ENCODE results near the gene PRKAR1A.
A peak's percentile ranks its signal among the peaks of the same experiment; 100 is the strongest.
"Not testable (repeated sequence)": the region's sequence is repeated elsewhere in the genome, so short reads cannot be mapped to it uniquely, and the experiment has no call there.

Gene PRKAR1A

DNA sequence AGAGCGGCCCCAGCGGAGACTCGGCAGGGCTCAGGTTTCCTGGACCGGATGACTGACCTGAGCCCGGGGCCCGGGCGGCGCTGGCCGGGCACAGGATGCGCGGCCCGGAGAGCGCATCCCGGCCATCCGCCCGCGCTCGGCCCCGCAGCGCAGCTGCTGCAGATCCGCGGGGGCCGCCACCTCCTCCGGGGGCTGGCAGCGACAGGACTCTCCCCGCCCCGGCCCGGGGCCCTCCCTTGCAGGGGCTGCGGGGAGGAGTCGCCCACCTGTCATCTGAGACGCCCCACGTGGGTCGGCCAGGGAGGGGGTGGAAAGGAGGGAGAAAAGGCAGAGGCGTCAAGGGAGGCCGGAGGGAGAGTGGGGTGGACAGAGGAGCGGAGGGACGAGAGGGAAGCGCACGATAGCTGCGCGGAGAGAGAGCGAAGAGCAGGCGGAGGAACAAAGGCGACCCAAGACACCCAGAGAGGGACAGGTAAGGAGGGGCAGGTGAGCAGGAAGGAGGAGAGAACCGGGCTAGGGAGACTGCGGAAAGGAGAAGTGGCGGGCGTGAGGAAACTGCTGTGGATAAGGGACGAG lies 471 bp upstream of the PRKAR1A start:
- peak; percentile 48 for DNase-seq (ENCODE audit: low read depth)

DNA sequence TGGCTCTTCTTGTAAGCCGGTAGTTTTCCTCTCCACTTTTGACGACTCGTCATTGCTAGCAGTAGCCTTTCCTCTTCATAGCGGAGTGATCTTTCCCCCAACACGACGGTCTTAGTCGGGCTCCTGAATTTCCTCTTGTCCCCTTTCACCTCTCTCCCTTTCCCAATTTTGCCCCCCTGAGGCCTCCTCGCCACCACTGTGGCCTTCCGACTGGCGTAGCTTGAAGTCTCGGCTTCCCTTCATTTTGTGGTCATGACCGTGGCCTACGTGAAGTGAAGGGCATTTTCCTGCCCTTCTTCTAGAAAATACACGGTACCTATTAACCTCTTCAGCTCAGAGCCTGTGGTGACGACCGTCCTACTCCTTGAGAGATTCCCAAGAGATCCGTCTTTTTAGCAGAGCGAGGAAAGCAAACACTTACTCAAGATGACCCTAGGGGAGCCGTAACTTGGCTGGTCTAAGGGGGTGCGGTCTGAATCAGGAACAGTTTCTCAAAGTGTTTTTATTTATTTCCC lies 787 bp downstream of the PRKAR1A start:
- DNase-seq (ENCODE audit: low read depth) = no peak

DNA sequence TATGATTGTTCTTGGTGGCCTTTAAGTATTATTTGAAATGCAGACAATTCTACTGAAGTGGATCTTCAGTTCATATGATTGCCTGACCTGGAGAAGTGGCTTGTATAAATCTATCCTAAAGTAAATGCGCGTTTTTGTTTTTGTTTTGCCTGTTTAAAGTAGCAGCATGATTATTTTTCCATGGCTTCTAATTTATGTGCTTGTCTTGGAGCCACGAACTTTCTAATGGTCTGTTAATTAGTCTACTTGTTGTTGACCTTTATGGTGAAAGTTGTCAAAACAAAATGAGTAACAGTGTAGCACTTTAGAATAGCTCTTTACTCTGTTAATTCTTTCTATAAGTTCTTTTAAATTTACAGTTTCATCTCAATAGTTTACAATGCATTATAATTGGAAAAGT lies 1.7 kb downstream of the PRKAR1A start:
- DNase-seq (ENCODE audit: low read depth) = no peak

DNA sequence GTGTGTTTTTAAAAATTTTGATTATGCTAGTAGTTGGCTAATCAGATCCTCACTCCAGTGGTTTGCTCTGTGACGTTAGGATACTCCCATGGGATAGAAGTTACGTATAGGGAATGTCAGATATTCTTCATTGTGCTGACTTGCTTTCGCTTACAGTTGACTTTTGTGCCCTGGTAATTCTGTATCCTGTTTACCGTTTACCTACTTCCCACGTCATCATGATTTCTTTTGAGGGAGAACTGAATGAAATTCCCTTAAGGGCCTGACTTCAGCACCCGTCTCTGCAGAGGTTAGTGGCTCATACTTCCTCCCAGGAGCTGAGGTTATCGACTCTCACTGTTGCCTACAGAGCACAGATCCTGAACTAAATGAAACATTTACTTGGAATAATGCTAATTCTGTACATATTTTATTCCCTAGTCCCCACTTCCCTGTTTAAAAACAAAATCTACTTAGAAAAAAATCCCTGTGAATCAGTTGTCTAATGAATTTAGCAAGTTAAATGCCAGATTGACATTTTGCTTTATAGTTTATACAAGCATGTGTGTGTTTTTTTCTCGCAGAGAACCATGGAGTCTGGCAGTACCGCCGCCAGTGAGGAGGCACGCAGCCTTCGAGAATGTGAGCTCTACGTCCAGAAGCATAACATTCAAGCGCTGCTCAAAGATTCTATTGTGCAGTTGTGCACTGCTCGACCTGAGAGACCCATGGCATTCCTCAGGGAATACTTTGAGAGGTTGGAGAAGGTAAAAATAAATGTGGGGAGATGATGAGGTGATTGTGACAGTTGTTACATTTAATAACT lies 2.8 kb downstream of the PRKAR1A start:
- DNase-seq (ENCODE audit: low read depth) = no peak

DNA sequence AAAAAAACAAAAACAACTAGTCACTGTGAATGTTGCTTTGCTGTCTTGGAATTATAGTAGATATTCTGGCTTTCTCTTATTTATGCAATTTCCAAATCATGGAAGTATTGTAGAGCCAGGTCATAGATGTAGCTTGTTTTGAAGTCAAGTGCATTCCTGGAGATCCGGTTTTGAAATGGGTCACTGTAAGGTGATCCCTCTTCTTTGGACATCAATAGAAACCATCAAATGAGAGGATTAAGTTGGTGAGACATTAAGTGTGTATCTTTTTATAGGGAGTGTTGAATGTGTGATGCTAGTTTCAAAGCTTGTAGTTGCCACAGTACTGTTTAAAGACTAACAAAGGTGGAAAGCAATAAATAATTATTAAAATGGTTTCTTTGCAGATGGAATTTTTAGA lies 4.5 kb downstream of the PRKAR1A start:
- DNase-seq (ENCODE audit: low read depth) = no peak

DNA sequence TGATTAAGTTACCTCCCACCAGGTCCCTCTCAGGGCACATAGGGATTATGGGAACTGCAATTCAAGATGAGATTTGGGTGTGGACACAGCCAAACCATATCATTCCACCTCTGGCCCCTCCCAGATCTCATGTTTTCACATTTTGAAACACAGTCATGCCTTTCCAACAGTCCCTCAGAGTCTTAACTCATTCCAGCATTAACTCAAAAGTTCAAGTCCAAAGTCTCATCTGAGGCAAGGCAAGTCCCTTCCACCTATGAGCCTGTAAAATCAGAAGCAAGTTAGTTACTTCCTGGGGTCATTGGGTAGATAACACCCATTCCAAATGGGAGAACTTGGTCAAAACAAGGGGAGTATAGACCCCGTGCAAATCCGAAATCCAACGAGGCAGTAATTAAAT lies 5.4 kb downstream of the PRKAR1A start:
- DNase-seq (ENCODE audit: low read depth) = not testable (repeated sequence)

DNA sequence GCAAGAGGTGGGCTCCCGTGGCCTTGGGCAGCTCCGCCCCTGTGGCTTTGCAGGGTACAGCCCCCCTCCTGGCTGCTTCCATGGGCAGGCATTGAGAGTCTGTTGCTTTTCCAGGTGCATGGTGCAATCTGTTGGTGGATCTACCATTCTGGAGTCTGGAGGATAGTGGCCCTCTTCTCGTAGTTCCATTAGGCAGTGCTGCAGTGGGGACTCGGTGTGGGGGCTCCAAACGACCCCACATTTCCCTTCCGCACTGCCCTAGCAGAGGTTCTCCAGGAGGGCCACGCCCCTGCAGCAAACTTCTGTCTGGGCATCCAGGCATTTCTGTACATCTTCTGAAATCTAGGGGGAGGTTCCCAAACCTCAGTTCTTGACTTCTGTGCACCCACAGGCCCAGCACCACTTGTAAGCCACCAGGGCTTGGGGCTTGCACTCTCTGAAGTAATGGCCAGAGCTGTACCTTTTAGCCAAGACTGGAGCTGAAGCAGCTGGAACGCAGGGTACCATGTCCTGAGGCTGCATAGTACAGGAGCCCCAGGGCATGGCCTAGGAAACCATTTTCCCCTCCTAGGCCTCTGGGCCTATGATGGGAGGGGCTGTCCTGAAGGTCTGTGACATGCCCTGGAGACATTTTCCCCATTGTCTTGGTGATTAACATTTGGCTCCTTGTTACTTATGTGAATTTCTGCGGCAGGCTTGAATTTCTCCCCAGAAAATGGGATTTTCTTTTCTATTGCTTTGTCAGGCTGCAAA lies 6.0 kb downstream of the PRKAR1A start:
- DNase-seq (ENCODE audit: low read depth) = no peak

DNA sequence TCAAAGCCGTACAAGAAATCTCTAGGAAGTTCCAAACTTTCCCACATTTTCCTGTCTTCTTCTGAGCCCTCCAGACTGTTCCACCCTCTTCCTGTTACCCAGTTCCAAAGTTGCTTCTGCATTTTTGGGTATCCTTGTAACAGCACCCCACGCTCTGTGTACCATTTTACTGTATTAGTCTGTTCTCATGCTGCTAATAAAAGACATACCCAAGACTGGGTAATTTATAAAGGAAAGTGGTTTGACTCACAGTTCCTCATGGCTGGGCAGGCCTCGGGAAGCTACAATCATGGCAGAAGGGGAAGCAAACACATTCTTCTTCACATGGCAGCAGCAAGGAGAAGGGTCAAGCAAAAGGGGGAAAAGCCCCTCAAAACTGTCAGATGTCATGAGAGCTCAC lies 6.8 kb downstream of the PRKAR1A start:
- not testable (repeated sequence) for DNase-seq (ENCODE audit: low read depth)

DNA sequence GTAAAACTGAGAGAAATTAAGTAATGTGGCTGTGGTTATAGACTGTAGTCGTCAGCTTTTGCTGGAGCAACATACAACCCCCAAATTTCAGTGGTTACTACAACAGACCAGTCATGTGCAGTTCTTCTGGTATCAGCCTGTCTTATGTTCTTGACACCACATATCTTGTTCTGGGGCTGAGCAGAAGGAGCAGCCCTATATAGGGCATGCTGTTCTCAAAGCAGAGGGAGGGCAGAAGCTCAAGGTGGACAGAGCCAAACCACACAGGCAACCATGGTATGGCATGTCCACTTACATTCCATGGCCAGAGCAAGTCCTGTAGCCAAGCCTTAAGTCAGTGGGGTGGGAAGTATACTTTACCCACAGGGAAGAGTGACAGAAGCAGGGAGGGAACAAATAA lies 7.7 kb downstream of the PRKAR1A start:
- no peak for DNase-seq (ENCODE audit: low read depth)

DNA sequence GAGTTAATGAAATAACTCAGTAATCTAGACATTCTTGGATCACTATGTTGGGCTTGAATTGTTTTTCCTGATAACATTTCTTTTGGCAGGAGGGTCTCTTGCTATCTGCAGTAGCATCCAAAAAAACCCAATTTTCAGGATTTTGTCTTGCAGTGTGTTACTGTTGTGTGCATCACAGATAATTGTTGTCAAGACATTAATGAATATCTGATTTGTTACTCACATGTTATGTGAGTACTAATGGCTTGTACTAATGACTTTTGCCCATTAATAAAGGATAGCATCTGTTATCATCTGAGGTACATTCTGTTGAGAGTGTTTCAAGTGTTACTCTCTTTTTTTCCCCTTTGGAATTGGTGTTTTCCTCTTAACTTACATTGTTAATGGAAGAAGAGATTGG lies 10.0 kb downstream of the PRKAR1A start:
- no peak for DNase-seq (ENCODE audit: low read depth)

DNA sequence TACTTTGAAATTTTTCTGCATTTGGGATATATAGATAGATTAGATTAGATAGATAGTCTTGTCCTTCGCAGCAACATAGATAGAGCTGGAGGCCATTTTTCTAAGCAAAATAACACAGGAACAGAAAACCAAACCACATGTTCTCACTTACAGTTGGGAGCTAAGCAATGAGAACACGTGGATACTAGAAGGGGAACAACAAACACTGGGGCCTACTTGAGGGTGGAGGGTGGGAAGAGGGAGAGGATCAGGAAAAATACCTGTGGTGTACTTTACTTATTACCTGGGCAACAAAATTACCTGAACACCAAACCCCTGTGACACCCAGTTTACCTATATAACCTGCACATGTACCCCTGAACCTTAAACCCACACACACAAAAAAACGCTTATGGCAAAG lies 14.3 kb downstream of the PRKAR1A start:
- no peak for DNase-seq (ENCODE audit: low read depth)

DNA sequence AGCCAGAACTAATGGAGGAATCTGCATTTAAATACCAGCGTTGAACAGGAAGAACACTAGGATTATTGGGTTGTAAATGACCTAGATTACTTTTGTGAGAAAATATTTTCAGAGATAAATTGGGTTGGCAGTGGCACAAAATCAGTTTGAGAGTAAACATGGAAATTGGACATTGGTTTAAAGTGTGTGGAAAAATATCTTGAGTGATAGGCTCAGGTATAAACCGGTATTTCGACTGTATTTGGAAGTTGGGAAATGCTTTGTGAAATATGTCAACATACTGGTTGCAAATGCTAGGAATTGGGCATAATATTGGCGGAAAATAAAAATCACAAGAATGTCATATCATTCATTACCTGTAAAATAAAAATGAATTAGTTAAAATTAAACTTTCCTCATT lies 15.1 kb downstream of the PRKAR1A start:
- DNase-seq (ENCODE audit: low read depth) = no peak

DNA sequence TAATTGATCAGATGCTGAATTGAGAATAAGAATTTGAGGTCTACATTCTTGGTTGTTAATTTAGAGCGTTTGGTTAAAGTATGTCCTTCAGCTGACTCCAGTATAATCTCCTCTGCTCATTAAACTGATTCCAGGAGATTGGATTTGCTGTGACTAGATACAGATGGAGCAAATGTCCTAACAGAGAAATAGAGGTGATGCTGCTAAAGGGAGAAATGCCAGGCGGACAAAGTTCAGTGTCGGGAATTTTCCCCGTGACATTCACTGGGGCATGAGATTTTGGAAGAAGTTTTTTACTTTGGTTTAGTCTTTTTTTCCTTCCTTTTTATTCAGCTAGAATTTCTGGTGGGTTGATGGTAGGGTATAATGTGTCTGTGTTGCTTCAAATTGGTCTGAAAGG lies 19.0 kb downstream of the PRKAR1A start:
- DNase-seq (ENCODE audit: low read depth) = no peak

DNA sequence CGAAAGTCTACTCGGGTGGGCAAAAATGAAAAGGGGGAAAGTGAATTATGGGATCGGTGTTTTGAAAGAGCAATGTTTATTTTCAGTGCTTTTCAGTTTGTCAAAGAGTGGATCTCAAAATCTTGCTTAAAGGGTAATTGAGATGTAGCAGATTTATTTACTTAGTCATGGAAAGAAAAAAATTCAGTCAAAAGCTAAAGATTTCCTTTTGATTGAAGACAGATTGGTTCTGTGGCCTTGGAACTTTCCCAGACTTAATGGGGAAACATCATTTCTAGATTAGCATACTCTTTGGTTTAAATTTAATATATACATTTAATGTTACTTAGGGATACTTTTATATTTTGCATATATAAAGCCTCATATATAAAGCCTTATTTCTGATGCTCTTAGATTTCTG lies 20.6 kb downstream of the PRKAR1A start:
- no peak for DNase-seq (ENCODE audit: low read depth)

DNA sequence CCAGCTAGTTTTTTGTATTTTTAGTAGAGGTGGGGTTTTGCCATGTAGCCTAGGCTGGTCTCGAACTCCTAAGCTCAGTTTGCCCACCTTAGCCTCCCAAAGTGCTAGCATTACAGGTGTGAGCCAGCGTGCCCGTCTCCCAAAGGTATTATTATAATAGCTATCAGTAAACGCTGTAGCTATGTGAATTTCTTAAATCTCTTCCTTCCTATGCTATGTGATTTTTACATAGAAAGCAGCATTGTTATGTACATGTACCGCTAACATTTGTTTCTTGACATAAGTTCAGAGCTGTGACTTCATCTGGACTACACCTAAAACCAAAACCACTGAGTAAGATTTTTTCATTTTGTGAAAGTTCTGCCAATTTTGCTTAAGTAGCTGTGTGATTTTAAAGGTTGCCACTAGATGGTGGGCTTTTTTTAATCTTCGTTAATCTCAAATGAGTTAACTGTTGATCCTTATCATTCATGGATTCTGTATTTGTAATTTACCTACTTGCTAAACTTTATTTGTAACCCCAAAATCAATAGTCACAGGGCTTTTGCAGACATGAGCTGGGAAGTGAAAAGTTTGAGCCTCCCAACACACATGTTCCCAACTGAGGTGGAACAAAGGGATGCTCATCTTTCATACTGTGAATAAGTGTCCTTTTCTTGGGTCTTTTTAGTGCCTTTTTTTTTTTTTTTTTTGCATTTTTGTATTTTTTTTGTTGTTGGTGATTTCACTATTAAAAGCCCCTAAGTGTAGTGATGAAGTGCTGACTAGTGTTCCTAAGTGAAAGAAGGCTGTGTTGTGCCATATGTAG lies 21.9 kb downstream of the PRKAR1A start:
- DNase-seq (ENCODE audit: low read depth) = no peak

DNA sequence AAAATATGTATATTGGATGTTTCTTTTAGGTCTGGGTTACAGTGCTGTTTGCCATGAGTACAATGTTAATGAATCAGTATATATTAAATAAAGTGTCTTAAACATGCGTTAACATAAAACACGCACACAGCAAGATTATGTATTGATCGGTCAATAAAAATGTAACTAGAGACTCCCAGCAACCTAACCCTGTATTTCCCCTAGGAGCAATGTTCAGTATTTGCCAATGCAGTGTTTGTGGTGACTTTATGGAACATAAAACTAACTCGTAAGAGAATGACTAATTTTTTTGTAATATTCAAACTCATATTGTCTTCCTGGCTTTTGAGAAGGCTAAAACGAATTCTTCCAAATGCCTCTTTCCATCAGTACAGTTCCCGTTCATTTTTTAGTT lies 22.5 kb downstream of the PRKAR1A start:
- DNase-seq (ENCODE audit: low read depth) = no peak

DNA sequence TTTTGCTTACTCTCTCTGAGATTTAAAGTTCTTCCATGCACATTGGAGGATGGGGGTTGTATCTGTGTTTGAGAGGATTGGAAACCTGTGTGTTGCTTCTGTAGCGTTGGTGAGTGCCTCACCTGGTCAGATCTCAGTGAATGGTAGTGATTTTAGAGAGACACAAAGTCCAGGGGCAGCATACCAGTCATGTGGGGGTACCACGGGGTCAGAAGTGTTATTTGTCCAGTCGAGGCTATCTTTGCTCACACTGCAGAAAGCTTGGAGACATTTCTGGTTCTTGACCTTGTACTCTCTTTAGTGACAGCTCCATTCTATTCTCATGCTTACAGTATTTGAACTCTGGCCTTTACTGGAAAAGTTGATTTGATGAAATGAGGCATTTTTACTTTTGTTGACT lies 23.7 kb downstream of the PRKAR1A start:
- DNase-seq (ENCODE audit: low read depth) = no peak

DNA sequence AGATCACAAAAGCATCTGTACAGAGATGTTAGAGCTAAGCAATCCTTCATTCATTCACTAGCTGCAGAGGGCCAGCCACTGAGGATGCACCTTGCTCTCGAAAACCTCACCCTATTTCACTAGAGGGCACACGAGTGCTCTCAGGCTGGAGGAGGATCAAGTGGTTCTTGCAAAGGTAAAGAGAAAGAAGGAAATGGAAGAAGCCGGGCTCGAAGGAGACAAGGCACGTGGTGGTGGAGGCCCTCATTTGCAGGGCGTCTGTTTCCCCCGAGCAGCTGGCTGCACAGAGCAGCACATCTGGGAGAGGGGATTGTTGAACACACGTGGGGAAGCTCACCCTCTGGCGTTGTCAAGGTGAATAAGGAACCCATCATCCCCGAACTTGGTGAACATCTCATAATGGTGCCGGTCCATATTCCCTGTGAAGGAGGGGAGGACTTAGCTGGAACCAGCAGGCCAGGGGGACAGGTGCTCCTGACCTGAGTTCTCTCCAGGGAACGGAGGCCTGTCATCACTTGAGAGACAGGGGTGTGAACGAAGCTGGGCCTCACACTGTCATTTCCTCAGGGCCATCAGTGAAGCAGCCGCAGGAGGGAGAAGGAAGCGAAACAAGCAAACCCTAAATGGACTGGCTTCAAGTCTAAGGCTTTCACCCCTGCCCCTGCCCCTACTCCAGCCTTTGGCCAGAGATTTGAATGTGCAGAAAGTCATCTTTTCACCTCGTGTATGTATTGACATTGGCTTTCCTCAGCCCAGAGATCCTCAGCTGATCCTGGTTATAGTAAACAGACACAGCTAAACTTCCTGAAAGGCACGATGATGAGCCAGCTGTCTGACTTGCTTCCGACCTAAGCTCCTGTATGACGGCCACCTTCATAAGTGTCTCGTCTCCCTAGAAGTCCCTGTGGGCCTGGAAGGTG lies 27.6 kb downstream of the PRKAR1A start:
- no peak for DNase-seq (ENCODE audit: low read depth)

DNA sequence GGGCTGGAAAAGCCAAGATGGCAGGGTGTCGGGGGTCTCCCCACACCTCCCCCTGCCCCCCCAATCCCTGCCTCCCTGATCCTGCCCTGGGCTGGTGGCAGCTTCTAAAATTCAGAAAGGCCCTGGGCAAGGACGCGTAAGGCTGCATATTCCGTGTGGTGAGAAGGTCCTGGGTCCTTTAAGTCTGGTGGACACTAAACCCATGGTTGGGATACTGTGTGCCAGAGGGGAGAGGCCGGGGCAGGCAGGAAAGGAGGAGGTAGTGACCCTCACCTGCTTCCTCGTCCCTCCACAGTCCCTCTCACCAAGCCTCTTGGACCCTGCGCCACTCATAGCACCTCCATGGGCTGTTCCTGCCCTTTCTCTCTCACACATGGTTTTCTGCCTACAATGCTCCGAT lies 28.8 kb downstream of the PRKAR1A start:
- no peak for DNase-seq (ENCODE audit: low read depth)

DNA sequence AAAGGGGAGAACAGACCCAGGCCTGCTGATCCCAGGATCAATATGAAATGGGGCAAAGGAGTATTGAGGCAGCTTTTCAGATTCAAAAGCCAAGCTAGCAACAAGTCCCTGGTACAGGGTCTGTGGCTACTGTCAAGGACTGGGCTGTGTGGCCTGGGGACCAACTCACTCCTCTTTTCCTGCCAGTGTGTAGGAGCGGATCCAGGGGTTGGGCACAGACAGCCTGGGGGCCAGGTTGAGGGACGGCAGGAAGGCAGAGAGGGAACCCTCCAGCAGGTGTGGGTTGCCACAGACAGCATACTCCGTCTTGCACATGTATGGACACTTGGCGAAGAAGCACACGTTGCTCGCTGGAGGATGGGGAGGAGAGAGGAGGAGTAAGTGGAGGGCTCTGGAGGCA lies 29.6 kb downstream of the PRKAR1A start:
- DNase-seq (ENCODE audit: low read depth) = no peak
